Activated T-helper 1 cell treated with anti-CD3 and anti-CD28 coated beads, Interleukin-12 subunit alpha, Interleukin-12 subunit beta, Interleukin-2, Interleukin-4 antibody, amounts not matched to agents 30 ng/mL and 10 ng/mL and 1 ng/mL, durations not matched to agents 14 hours and 24 hours and 36 hours (primary cell): ENCODE data around the gene EGFR. TPM values are rescaled to one million over a fixed set of nuclear protein-coding genes. Genes with fewer than 3 reads are reported as not detected.

Source experiments
- DNase-seq: peaks from one replicate; pipeline ENCODE4 v3.0.0; 2021; ENCODE audit warnings: low spot score
- H3K27ac Mint-ChIP-seq: one replicate; pipeline ENCODE4 v1.8.0; 2021; ENCODE audit warnings: mild to moderate bottlenecking, mixed read lengths
- H3K27me3 Mint-ChIP-seq: one replicate; pipeline ENCODE4 v1.8.0; 2022; ENCODE audit warnings: mild to moderate bottlenecking, moderate library complexity, mixed read lengths; ENCODE audit not compliant: insufficient read depth
- H3K36me3 Mint-ChIP-seq: one replicate; pipeline ENCODE4 v1.8.0; 2021; ENCODE audit warnings: low read depth, mixed read lengths
- H3K4me1 Mint-ChIP-seq: one replicate; pipeline ENCODE4 v1.8.0; 2021; ENCODE audit warnings: low read depth, mixed read lengths
- H3K4me3 Mint-ChIP-seq: one replicate; pipeline ENCODE4 v1.8.0; 2021; ENCODE audit warnings: mild to moderate bottlenecking, moderate library complexity, mixed read lengths
- H3K9me3 Mint-ChIP-seq: one replicate; pipeline ENCODE4 v1.8.0; 2021; ENCODE audit warnings: mixed read lengths
- intact Hi-C: fragments of 100-400 bp; cut with micrococcal nuclease; formaldehyde crosslinking; loops from one replicate; pipeline ENCODE4 v1.15.1; 2024
- total RNA-seq: library from RNA; stranded (reverse); gene quantifications from 2 replicates; pipeline ENCODE4 v1.2.3, GENCODE V29; 2022

Gene EGFR
- total RNA-seq, 1 donor from 2014 or later = 0.10 TPM

- no peak overlapping the region for H3K4me3 Mint-ChIP-seq
- no peaks in the 10 kb centered on the region for H3K9me3 Mint-ChIP-seq
- H3K27ac Mint-ChIP-seq = no peak overlapping the region
- intact Hi-C loops = no loop called here
- DNase-seq = no peak
- H3K4me1 Mint-ChIP-seq = no peaks in the 10 kb centered on the region
- H3K27me3 Mint-ChIP-seq = peaks cover 3% of the 10 kb centered on the region
- H3K36me3 Mint-ChIP-seq = no peaks in the 10 kb centered on the region
Measured at GRCh38 chr7:55112056-55112455, 93.2 kb downstream of the EGFR start.

GRCh38 chr7:55113760-55114540 is 95.1 kb downstream of the EGFR start:
- no peaks in the 10 kb centered on the region for H3K9me3 Mint-ChIP-seq
- H3K4me3 Mint-ChIP-seq = no peak overlapping the region
- intact Hi-C loops = no loop called here
- H3K4me1 Mint-ChIP-seq = no peaks in the 10 kb centered on the region
- no peak for DNase-seq
- H3K27ac Mint-ChIP-seq = no peak overlapping the region
- no peaks in the 10 kb centered on the region for H3K36me3 Mint-ChIP-seq
- no peaks in the 10 kb centered on the region for H3K27me3 Mint-ChIP-seq

GRCh38 chr7:55117286-55117685 is 98.5 kb downstream of the EGFR start:
- Mint-ChIP-seq H3K4me1 (no peaks in the 10 kb centered on the region), H3K9me3 (no peaks in the 10 kb centered on the region), H3K36me3 (no peaks in the 10 kb centered on the region), H3K27me3 (peaks cover 14% of the 10 kb centered on the region), H3K27ac (no peak overlapping the region), H3K4me3 (no peak overlapping the region)
- no peak for DNase-seq
- intact Hi-C loops = no loop called here

GRCh38 chr7:55118426-55118825 is 99.6 kb downstream of the EGFR start:
- Mint-ChIP-seq H3K27ac (no peak overlapping the region), H3K4me1 (no peaks in the 10 kb centered on the region), H3K4me3 (no peak overlapping the region), H3K27me3 (peaks cover 16% of the 10 kb centered on the region), H3K36me3 (no peaks in the 10 kb centered on the region), H3K9me3 (no peaks in the 10 kb centered on the region)
- intact Hi-C loops = no loop called here
- DNase-seq = no peak

GRCh38 chr7:55119571-55119970 is 100.8 kb downstream of the EGFR start:
- no peaks in the 10 kb centered on the region for H3K4me1 Mint-ChIP-seq
- no peaks in the 10 kb centered on the region for H3K9me3 Mint-ChIP-seq
- H3K4me3 Mint-ChIP-seq = no peak overlapping the region
- H3K36me3 Mint-ChIP-seq = no peaks in the 10 kb centered on the region
- DNase-seq = no peak
- H3K27ac Mint-ChIP-seq = no peak overlapping the region
- intact Hi-C loops = no loop called here
- peaks cover 17% of the 10 kb centered on the region for H3K27me3 Mint-ChIP-seq

- Mint-ChIP-seq H3K4me1 (no peaks in the 10 kb centered on the region), H3K27me3 (peaks cover 17% of the 10 kb centered on the region), H3K27ac (no peak overlapping the region), H3K9me3 (no peaks in the 10 kb centered on the region), H3K4me3 (no peak overlapping the region), H3K36me3 (no peaks in the 10 kb centered on the region)
- intact Hi-C loops = no loop called here
- no peak for DNase-seq
Measured at GRCh38 chr7:55120074-55120473, 101.3 kb downstream of the EGFR start.

GRCh38 chr7:55120501-55121198 is 101.8 kb downstream of the EGFR start:
- no peak overlapping the region for H3K4me3 Mint-ChIP-seq
- no peak for DNase-seq
- no peaks in the 10 kb centered on the region for H3K4me1 Mint-ChIP-seq
- no peak overlapping the region for H3K27ac Mint-ChIP-seq
- no peaks in the 10 kb centered on the region for H3K36me3 Mint-ChIP-seq
- H3K27me3 Mint-ChIP-seq = peaks cover 17% of the 10 kb centered on the region
- intact Hi-C loops = no loop called here
- no peaks in the 10 kb centered on the region for H3K9me3 Mint-ChIP-seq

- DNase-seq = no peak
- peaks cover 19% of the 10 kb centered on the region for H3K27me3 Mint-ChIP-seq
- intact Hi-C loops = no loop called here
- no peaks in the 10 kb centered on the region for H3K4me1 Mint-ChIP-seq
- no peaks in the 10 kb centered on the region for H3K9me3 Mint-ChIP-seq
- no peak overlapping the region for H3K4me3 Mint-ChIP-seq
- no peaks in the 10 kb centered on the region for H3K36me3 Mint-ChIP-seq
- H3K27ac Mint-ChIP-seq = no peak overlapping the region
Measured at GRCh38 chr7:55121249-55121648, 102.4 kb downstream of the EGFR start.

- no peak for DNase-seq
- Mint-ChIP-seq H3K36me3 (no peaks in the 10 kb centered on the region), H3K9me3 (no peaks in the 10 kb centered on the region), H3K27me3 (peaks cover 19% of the 10 kb centered on the region), H3K27ac (no peak overlapping the region), H3K4me3 (no peak overlapping the region), H3K4me1 (no peaks in the 10 kb centered on the region)
- intact Hi-C loops = no loop called here
Measured at GRCh38 chr7:55122263-55122662, 103.4 kb downstream of the EGFR start.

- Mint-ChIP-seq H3K4me1 (peaks cover 6% of the 10 kb centered on the region), H3K9me3 (no peaks in the 10 kb centered on the region), H3K4me3 (no peak overlapping the region), H3K36me3 (no peaks in the 10 kb centered on the region), H3K27ac (no peak overlapping the region), H3K27me3 (peaks cover 15% of the 10 kb centered on the region)
- no peak for DNase-seq
- intact Hi-C loops = no loop called here
Measured at GRCh38 chr7:55124989-55125875, 106.4 kb downstream of the EGFR start.

GRCh38 chr7:55127135-55127551 is 108.3 kb downstream of the EGFR start:
- Mint-ChIP-seq H3K27ac (no peak overlapping the region), H3K4me1 (peaks cover 13% of the 10 kb centered on the region), H3K27me3 (peaks cover 5% of the 10 kb centered on the region), H3K9me3 (no peaks in the 10 kb centered on the region), H3K4me3 (no peak overlapping the region), H3K36me3 (no peaks in the 10 kb centered on the region)
- intact Hi-C loops = no loop called here
- no peak for DNase-seq

- no peak for DNase-seq
- no peaks in the 10 kb centered on the region for H3K36me3 Mint-ChIP-seq
- intact Hi-C loops = no loop called here
- H3K9me3 Mint-ChIP-seq = no peaks in the 10 kb centered on the region
- peaks cover 16% of the 10 kb centered on the region for H3K4me1 Mint-ChIP-seq
- no peak overlapping the region for H3K27ac Mint-ChIP-seq
- H3K4me3 Mint-ChIP-seq = no peak overlapping the region
- H3K27me3 Mint-ChIP-seq = peaks cover 6% of the 10 kb centered on the region
Measured at GRCh38 chr7:55127622-55128081, 108.8 kb downstream of the EGFR start.
